Measurements from ENCODE around the gene SSU72.

Gene SSU72

GRCh38 chr1:1616838-1617237, 42.2 kb upstream of the SSU72 start:
- no peak for DNase-seq (ENCODE audit: low spot score)
- no peak for TF ChIP-seq CTCF (IDR thresholded peaks at IDR 0.05; ENCODE audit: extremely low read depth, insufficient read depth, missing control alignments)
- in situ Hi-C loops (cut with MboI; ENCODE audit: low pct_unique_long_range_greater_than_20kb, low sequenced_read_pairs, unreplicated experiment) = no loop called here

GRCh38 chr1:1616045-1616790, 41.6 kb upstream of the SSU72 start:
- peak; percentile 86 for DNase-seq (ENCODE audit: low spot score)
- TF ChIP-seq CTCF (IDR thresholded peaks at IDR 0.05; ENCODE audit: extremely low read depth, insufficient read depth, missing control alignments) = no peak
- in situ Hi-C loops (cut with MboI; ENCODE audit: low pct_unique_long_range_greater_than_20kb, low sequenced_read_pairs, unreplicated experiment) = no loop called here

- in situ Hi-C loops (cut with MboI; ENCODE audit: low pct_unique_long_range_greater_than_20kb, low sequenced_read_pairs, unreplicated experiment) = no loop called here
- peak; percentile 100 for DNase-seq (ENCODE audit: low spot score)
- TF ChIP-seq CTCF (IDR thresholded peaks at IDR 0.05; ENCODE audit: extremely low read depth, insufficient read depth, missing control alignments) = no peak
These were observed 40.8 kb upstream of the SSU72 start, which contains the start of gene MIB2 for GRCh38 chr1:1615256-1616044. Gene MIB2 (plus strand): TSS chr1:1615500. CDS start chr1:1623453, 7,953 bp downstream.

GRCh38 chr1:1614954-1615255, 40.2 kb upstream of the SSU72 start:
- TF ChIP-seq CTCF (IDR thresholded peaks at IDR 0.05; ENCODE audit: extremely low read depth, insufficient read depth, missing control alignments) = no peak
- in situ Hi-C loops (cut with MboI; ENCODE audit: low pct_unique_long_range_greater_than_20kb, low sequenced_read_pairs, unreplicated experiment) = no loop called here

GRCh38 chr1:1614204-1614953, 39.7 kb upstream of the SSU72 start:
- DNase-seq (ENCODE audit: low spot score) = no peak
- no peak for TF ChIP-seq CTCF (IDR thresholded peaks at IDR 0.05; ENCODE audit: extremely low read depth, insufficient read depth, missing control alignments)
- in situ Hi-C loops (cut with MboI; ENCODE audit: low pct_unique_long_range_greater_than_20kb, low sequenced_read_pairs, unreplicated experiment) = no loop called here

More at GRCh38 chr1:1614954-1615255, 40.2 kb upstream of the SSU72 start:
- no peak for DNase-seq (ENCODE audit: low spot score)

- DNase-seq (ENCODE audit: low spot score) = no peak
- TF ChIP-seq CTCF (IDR thresholded peaks at IDR 0.05; ENCODE audit: extremely low read depth, insufficient read depth, missing control alignments) = no peak
- in situ Hi-C loops (cut with MboI; ENCODE audit: low pct_unique_long_range_greater_than_20kb, low sequenced_read_pairs, unreplicated experiment) = no loop called here
These were observed 38.9 kb upstream of the SSU72 start for GRCh38 chr1:1613509-1614082.

Data from GM13977 (cell line).